ENCODE measurements around the gene KCNF1.

DNA sequence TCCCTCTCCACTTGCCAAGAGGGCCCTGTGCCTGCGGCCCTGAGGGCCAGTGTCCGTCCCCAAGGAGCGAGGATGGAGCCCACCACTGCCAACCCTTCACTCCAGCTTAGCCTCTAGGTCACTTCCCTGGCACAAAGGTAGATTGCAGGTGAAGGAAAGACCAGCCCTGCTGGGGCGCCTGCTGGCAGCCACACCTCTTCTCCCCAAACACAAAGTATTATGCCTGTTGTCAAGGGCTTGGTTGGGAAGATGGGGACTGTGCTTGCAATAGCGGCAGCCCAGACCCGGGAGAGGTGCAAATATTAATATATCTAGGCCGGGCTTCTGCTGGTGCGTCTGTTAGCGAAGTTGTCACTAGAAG, 7.7 kb downstream of the KCNF1 start:
- TF ChIP-seq ARNTL (CRISPR knock-in tag; IDR thresholded peaks at IDR 0.05; ENCODE audit: borderline replicate concordance, low read depth) (no peak), ZNF565 (CRISPR knock-in tag; conservative IDR thresholded peaks at IDR 0.05; ENCODE audit: low read depth) (no peak), BACH2 (CRISPR knock-in tag; IDR thresholded peaks at IDR 0.05; ENCODE audit: borderline replicate concordance) (no peak), ZNF8 (CRISPR knock-in tag; IDR thresholded peaks at IDR 0.05) (no peak), OSR1 (CRISPR knock-in tag; IDR thresholded peaks at IDR 0.05) (no peak), ZFP30 (CRISPR knock-in tag; IDR thresholded peaks at IDR 0.05) (no peak), GLIS3 (CRISPR knock-in tag; IDR thresholded peaks at IDR 0.05) (no peak), ZFP3 (CRISPR knock-in tag; IDR thresholded peaks at IDR 0.05) (no peak), RARB (CRISPR knock-in tag; IDR thresholded peaks at IDR 0.05) (no peak), TCF4 (CRISPR knock-in tag; IDR thresholded peaks at IDR 0.05; ENCODE audit: borderline replicate concordance) (no peak), ESRRG (CRISPR knock-in tag; IDR thresholded peaks at IDR 0.05) (no peak)
- TF ChIP-seq, protein P1, sequence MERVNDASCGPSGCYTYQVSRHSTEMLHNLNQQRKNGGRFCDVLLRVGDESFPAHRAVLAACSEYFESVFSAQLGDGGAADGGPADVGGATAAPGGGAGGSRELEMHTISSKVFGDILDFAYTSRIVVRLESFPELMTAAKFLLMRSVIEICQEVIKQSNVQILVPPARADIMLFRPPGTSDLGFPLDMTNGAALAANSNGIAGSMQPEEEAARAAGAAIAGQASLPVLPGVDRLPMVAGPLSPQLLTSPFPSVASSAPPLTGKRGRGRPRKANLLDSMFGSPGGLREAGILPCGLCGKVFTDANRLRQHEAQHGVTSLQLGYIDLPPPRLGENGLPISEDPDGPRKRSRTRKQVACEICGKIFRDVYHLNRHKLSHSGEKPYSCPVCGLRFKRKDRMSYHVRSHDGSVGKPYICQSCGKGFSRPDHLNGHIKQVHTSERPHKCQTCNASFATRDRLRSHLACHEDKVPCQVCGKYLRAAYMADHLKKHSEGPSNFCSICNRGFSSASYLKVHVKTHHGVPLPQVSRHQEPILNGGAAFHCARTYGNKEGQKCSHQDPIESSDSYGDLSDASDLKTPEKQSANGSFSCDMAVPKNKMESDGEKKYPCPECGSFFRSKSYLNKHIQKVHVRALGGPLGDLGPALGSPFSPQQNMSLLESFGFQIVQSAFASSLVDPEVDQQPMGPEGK (CRISPR knock-in tag; IDR thresholded peaks at IDR 0.05; ENCODE audit: borderline replicate concordance): no peak
- TF ChIP-seq, protein P2, sequence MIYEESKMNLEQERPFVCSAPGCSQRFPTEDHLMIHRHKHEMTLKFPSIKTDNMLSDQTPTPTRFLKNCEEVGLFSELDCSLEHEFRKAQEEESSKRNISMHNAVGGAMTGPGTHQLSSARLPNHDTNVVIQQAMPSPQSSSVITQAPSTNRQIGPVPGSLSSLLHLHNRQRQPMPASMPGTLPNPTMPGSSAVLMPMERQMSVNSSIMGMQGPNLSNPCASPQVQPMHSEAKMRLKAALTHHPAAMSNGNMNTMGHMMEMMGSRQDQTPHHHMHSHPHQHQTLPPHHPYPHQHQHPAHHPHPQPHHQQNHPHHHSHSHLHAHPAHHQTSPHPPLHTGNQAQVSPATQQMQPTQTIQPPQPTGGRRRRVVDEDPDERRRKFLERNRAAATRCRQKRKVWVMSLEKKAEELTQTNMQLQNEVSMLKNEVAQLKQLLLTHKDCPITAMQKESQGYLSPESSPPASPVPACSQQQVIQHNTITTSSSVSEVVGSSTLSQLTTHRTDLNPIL (CRISPR knock-in tag; IDR thresholded peaks at IDR 0.05; ENCODE audit: low read depth): no peak

All from SK-N-SH treated with all-trans-retinoic acid at 6 μM for 48 hours (cell line).